GM18499 (cell line): ENCODE measurements around the gene ABCA6.

Experiments
- ATAC-seq: cut with Tn5 transposase; IDR thresholded peaks from one replicate; pipeline ENCODE4 v1.9.1; 2021; ENCODE audit warnings: moderate number of reproducible peaks; ENCODE audit not compliant: insufficient read depth, unreplicated experiment

ABCA6 gene

GRCh38 chr17:69144331-69145255 is 2.9 kb upstream of the ABCA6 start:
- no peak for ATAC-seq

GRCh38 chr17:69143683-69144231 is 2.1 kb upstream of the ABCA6 start:
- ATAC-seq, result no peak

- ATAC-seq, result no peak
Observed at GRCh38 chr17:69143151-69143550, 1.5 kb upstream of the ABCA6 start.

- no peak for ATAC-seq
Observed at GRCh38 chr17:69142175-69142802, 594 bp upstream of the ABCA6 start.

- ATAC-seq, result no peak
Observed at GRCh38 chr17:69134112-69134511, 7.6 kb downstream of the ABCA6 start.

GRCh38 chr17:69130627-69131296 is 10.9 kb downstream of the ABCA6 start:
- no peak for ATAC-seq

- ATAC-seq, result no peak
Observed at GRCh38 chr17:69123626-69124025, 18.1 kb downstream of the ABCA6 start.

- ATAC-seq, result no peak
Observed at GRCh38 chr17:69122065-69122464, 19.6 kb downstream of the ABCA6 start.

GRCh38 chr17:69117855-69118784 is 23.6 kb downstream of the ABCA6 start:
- no peak for ATAC-seq

- ATAC-seq, result no peak
Observed at GRCh38 chr17:69111794-69112193, 29.9 kb downstream of the ABCA6 start.

GRCh38 chr17:69105907-69106730 is 35.6 kb downstream of the ABCA6 start:
- ATAC-seq, result no peak

- ATAC-seq, result no peak
Observed at GRCh38 chr17:69103557-69104233, 38.0 kb downstream of the ABCA6 start.

GRCh38 chr17:69098625-69099024 is 43.1 kb downstream of the ABCA6 start:
- no peak for ATAC-seq

- no peak for ATAC-seq
Observed at GRCh38 chr17:69096541-69096940, 45.2 kb downstream of the ABCA6 start.

GRCh38 chr17:69093995-69094394 is 47.7 kb downstream of the ABCA6 start:
- no peak for ATAC-seq

GRCh38 chr17:69093279-69093789 is 48.4 kb downstream of the ABCA6 start:
- no peak for ATAC-seq

- no peak for ATAC-seq
Observed at GRCh38 chr17:69090365-69090764, 51.3 kb downstream of the ABCA6 start.

- no peak for ATAC-seq
Observed at GRCh38 chr17:69088643-69089200, 53.0 kb downstream of the ABCA6 start.
